Measurements from ENCODE around the gene TSC2.
"Not testable (repeated sequence)": the region's sequence is repeated elsewhere in the genome, so short reads cannot be mapped to it uniquely, and the experiment has no call there.

- not testable (repeated sequence) for TF ChIP-seq CTCF, EP300 (IDR thresholded peaks at IDR 0.05)
Observed at GRCh38 chr16:2129890-2130447, 82.2 kb downstream of the TSC2 start.
